GM21528 (cell line): ENCODE results near the gene CPA4.

ENCODE experiments used
- ATAC-seq: cut with Tn5 transposase; IDR thresholded peaks from one replicate; pipeline ENCODE4 v1.9.1; 2021; ENCODE audit warnings: mild to moderate bottlenecking, moderate library complexity; ENCODE audit not compliant: unreplicated experiment, low FRiP score

The CPA4 gene

GRCh38 chr7:130342701-130343380 lies 49.9 kb downstream of the CPA4 start:
- ATAC-seq = no peak

GRCh38 chr7:130344271-130344866 lies 51.4 kb downstream of the CPA4 start, which contains the start of gene CPA5:
TSS of gene CPA5 (plus strand) at chr7:130344816. CDS start at chr7:130346486, 1,670 bp downstream.
- ATAC-seq = no peak

GRCh38 chr7:130345136-130345535 lies 52.2 kb downstream of the CPA4 start:
- ATAC-seq = no peak

DNA sequence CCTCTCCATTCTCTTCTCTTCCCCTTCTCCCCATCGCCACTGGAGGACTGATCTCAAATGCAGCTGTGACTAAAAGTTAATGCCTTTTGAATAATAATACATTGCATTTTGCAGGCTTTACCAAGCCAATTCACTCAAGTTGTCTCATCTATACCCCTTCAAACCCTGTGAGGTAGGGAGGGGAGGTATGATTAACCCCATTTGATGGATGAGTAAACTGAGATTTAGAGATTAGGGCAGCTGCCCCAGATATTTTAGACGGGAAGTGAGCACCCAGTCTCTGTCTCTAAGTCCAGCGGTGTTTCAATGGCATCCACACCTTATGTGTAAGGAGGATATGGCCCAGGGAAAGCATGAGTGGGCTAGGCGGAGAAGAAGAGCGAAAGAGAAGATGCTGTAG lies 52.8 kb downstream of the CPA4 start:
- no peak for ATAC-seq

DNA sequence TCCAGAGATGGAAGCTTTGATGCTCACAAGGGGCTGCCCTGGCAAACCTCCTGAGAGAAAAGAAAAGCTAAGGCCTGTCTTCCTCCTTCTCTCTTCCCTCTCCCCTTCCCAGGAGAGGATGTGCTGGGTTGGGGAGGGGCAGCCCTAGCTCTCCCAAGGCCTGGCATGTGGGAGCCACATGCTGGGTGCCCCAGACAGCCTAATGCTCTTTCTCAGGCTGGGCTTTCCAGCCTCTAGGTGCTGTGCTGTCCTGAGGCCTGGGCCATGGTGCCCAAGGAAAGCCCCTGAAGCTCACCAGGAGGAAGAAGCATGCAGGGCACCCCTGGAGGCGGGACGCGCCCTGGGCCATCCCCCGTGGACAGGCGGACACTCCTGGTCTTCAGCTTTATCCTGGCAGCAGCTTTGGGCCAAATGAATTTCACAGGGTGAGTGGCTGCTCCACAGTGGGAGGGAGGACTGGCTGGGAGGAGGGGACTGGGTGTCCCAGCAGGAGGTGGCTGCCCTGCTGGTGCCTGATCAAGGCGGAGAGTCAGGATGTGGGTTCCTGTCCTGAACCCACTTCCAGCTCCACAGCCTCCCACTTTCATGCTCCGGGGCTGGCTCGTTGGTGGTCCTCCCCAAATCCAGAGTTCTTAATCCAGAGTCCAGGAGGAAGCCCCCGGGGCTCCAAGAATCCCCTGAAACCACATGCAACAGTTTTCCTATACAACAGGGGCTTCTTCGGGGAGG lies 53.4 kb downstream of the CPA4 start:
- ATAC-seq = no peak

DNA sequence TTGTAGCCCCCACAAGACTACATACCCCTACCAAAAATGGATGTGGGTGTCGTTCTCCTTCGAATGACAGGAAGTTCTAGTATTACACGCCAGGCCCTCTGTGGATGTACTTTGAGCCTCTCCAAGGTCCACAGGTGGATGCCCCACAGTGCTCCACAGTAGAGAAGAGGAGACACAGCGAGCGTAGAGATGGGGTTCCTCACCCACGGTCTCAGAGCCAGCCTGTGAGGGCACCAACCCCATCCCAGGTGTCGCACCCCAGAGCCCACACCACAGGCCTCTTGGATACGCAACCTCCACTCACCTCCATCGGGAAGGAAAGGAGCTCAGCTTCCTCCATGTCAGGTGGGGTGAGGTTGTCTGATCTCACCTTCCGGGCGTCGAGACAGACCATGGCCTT lies 54.0 kb downstream of the CPA4 start:
- ATAC-seq = no peak

DNA sequence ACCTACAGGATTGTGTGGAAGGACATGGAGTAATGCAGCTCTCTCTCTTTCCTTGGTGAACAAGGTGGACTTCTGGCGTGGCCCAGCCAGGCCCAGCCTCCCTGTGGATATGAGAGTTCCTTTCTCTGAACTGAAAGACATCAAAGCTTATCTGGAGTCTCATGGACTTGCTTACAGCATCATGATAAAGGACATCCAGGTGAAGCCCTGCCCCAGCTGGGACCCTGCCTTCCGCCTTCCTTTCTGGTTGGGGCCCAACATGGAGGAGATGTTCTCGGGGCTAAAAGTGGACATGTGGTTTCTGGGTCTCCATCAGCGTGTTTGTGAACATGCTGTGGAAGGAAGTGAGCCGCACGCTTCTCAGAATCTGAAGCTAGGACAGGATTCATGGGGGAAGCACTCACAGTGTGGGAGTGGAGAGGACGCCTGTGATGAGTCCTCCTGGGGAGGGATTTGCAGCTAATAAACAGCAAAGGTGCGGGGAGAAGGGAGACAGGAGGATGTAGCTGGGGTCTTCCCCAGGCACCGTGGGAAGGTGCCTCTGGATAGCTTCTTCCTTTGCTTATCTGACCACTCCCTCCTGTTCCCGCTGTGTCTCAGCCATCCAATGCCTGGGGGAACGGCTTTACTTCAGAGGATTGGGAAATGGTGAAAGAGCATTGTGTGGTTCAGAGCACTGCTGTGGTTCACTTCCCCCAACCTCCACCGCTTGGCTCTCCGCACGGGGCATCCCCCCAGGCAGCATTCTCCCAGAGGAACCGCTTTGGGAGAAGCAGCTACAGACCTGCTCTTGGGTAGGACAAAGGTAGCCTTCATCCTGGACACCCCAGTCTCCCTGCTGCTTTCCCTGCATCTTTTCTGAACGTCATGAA lies 57.2 kb downstream of the CPA4 start:
- no peak for ATAC-seq

DNA sequence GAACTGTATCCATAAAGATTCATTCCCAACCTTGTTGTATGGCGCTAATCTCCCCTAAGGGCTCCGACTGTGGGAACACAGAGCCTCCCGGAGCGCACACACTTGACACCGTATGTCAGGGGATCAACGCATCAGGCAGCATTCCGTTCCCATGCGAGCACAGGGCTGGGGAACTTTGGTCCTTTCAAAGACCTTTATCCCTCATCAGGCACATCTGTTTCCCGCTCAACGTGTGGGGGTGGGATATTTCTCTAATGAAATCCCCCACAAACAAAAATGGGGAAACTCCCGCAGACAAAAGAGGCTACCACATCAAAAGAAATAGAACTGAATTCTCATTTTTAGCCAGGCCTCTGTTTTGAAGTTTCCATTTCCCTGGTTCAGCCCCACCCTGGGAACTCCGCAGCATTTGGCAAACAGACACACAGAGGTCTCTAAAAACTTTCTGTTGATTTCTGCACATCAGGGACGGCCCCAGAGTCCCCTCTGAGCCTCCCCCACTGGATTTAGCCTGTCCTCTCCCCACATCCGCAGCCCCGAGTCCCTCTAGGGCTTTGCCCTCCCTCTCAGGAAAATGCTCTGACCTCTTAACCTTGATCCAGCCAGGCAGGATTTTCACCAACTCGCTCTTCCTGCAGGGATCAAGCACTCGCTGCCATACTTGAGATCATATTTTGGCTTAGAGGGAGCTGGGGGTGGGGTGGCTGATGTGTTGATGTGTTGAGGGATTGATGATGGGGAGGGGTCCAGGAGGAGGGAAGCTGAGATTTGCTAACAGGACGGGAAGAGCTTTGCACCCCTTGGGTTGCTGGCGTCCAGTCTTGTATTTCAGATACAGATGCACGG lies 58.2 kb downstream of the CPA4 start:
- no peak for ATAC-seq

- no peak for ATAC-seq
These were observed 58.8 kb downstream of the CPA4 start for GRCh38 chr7:130351791-130352090.

DNA sequence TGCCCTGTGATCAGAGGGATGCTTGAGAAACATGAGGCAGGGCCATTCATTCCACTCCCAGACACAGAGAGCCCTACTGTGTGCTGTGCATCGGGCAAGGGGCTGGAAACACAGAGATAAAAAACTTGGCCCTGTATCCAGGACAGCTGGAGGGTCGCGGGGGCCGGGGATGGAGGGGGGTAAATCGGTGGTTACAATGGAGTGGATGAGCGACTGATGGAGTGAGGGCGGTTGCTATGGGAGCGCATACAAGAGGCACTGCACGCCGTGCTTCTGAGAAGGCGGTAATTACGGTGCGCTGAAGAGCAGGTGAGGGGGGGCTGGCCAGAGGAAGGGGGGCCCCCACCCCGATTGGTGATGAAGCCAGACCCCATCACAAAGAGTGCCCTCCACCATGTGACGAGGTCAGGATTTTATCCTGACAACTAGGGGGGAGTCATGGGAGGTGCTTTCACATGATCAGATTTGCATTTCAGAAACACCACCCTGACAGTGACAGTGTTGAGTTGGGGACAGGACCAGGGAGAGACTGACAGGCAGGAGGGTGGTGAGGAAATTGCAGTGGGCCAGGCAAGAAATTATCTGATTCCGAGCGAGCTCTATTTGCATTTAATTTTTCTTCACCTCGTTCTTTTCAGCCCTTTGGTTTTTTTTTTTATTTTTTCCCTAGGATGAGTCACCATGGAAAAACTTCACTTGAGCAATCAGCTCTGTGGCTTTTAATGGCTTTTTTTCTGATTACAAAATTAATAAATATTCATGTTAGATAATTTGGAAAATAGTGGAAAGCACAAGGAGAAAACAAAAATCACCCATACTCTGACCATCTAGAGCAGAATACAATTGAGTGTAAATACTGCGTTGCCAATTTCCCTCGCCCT lies 59.5 kb downstream of the CPA4 start:
- ATAC-seq = no peak

- no peak for ATAC-seq
These were observed 60.2 kb downstream of the CPA4 start for GRCh38 chr7:130353196-130353595.

DNA sequence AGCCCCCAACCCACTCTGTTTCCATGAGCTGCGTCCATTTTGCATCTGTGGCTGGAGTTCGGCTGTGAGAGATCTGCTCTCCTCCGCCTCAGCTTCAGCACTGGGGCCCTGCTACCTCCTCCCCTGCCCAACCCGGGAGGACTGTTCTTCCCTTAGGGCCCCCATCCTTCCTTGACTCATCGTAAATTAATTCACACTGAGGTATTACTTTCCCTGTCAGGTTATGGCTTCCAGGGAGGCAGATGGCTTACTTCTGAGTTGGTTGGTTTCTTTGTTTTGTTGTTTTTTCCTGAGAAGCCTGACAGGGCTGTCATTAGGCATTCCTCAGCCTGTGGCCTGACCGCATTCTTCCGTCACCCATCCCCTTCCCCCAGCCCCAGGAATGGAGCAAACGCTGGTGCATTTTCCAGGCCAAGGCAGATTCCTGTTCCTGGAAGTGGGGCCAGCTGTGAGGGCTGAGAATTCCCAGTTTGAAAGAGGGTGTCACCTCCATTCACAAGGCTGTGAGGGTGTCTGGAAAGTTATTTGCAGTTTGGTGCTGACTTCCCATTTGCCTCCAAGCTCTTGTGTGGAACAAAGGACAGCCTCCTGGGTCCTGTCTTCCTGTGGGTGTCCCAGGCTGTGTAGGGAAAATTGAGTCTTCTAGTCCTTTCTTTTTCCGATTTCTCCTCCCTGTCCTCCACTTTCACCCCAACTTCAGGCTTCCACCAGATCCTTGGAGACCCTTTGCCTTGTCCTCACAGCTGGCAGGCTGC lies 63.3 kb downstream of the CPA4 start:
- no peak for ATAC-seq

DNA sequence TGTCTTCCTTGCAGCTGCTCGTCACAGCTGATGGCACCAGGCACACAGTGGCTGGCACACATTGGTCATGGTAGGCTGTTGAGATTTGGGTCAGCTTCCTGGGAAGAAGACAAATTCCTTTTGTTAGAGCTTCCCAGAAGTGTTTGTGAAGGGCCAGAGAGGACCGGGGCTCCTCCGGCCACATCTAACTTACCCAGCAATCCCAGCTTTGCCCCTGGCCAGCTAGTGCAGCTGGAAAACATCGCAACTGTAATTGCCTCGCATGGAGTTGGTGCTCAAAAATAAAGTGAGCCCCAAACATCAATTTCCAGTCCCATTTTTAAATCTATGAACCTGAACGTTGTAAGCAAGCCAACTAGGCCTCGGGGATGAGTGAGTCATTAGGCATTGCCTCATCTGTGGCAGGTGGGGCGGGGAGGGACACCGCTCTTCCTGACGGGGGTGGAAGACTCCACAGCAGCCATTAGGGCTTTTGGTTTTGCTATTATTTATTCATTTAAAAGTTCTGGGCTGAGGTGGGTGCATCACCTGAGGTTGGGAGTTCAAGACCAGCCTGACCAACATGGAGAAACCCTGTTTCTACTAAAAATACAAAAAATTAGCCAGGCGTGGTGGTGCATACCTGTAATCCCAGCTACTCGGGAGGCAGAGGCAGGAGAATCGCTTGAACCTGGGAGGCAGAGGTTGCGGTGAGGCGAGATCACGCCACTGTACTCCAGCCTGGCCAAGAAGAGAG lies 64.1 kb downstream of the CPA4 start:
- ATAC-seq = no peak

- no peak for ATAC-seq
These were observed 65.5 kb downstream of the CPA4 start for GRCh38 chr7:130358471-130358870.

DNA sequence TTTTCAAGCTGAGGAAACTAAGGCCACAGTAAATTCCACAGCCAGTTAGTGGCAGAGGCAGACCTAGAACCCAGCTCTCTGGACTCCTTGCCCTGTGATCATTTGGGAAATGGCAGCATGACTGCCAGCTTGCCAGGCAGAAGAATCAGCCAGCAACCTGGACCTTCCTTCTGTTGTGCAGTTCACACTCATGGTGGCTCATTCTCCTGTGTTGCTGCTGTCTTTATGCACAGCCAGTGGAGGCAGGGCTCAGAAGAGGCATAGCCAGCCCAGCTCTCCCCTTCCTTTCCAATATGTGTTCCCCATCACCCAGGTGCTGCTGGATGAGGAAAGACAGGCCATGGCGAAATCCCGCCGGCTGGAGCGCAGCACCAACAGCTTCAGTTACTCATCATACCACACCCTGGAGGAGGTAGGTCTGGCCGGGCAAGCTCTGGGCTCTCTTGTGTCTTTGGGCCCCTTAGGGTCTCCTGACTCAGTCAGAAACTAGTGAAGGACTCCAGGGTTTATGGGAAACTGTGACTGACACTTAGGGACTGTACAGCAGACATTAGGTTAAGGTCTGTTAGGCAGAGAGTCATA lies 66.4 kb downstream of the CPA4 start:
- ATAC-seq = no peak

GRCh38 chr7:130360518-130360917 lies 67.6 kb downstream of the CPA4 start:
- ATAC-seq = no peak

DNA sequence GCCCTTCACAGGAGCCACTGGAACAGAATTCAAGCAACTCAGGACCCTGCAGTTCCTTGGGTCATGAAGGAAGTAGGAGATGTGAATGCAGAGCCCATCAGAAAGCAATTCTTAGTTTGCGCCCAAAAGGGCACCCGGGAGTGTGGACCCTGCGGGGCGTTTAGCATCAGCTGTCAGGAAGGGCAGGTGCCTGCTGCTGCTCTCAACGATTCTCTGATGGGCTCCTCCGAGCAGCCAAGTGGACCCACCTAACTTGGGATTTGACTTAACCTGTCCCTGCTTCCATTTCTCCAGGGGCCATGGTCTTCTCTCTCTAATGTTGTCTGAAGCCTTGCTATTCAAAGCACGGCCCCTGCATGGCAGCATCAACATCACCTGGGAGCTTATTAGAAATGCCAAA lies 68.7 kb downstream of the CPA4 start:
- ATAC-seq = no peak
